EL (cell line): ENCODE data around the gene RPS6KA5.
"Not testable (repeated sequence)": the region's sequence is repeated elsewhere in the genome, so short reads cannot be mapped to it uniquely, and the experiment has no call there.

ENCODE experiments used
- DNase-seq: peaks from one replicate; pipeline ENCODE4 v3.0.0-alpha.2; 2016

RPS6KA5 gene

DNA sequence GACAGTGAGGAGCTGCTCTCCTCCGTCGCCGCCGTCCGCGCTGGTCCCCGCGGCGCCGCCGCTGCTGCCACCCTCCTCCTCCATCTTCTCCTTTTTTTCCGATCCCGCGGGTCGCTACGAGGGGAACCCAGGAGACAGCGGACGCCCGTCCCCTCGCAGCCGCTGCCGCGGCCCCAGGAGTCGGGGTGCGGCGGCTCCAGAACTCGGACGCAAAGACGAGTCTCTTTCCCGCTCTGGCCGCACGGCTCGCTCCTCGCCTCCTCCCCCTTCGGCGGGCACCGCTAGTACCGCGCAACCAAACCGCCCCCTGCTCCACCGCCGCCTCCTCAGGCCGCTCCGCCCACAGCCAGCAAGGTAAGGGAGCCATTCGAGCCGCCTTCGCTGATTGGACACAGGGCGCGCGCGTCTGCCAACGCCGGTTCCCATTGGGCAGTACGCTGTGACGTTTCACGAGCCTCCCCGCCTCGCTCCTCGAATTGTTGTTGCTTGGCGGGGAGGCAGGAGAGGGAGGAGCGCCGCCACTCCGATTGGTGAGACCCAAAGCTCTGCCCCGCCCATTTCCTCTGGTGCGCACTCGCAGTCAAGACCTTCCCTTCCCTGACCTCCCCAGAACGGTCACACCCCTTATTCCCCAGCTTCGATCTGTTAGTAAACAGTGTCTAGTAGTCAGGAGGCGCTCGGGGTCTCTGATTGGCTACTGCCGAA, at the start of gene RPS6KA5:
Gene RPS6KA5 (minus strand): TSS at position 291 of the 705 bp plus-strand sequence. CDS start 207 bp downstream, at position 84.
- DNase-seq = peak; percentile 100

DNA sequence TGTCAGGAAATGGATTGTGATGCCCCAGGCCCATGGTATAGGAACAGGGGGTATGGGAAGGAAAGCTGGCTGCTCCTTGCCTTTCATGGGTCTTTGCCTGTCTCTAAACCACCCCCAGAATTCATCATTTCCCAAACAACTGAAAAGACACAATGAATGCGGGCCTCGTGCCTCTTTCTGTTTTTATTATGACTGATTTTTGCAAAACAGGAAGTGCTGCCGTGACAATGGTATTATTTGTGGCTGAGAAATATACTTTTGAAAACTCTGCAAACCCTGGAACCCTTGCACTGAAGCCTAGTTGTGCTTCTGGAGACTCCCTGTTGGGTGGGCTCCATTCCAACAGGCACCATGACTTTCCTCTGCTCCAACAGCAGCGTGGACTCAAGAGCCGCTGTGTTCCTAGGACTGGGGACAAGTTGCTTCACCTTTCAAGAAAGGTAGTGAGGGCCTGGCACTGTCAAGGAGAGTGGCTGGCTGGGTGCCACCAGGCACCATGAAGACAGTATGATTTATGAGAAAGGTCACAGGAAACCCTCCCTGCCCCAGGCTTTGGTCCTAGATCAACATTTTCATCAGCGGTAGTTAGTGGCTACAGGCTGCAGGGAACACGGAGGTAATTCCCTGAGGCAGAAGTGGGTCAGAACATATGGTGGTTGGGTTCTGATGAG, 48.6 kb upstream of the RPS6KA5 start:
- peak; percentile 27 for DNase-seq

DNA sequence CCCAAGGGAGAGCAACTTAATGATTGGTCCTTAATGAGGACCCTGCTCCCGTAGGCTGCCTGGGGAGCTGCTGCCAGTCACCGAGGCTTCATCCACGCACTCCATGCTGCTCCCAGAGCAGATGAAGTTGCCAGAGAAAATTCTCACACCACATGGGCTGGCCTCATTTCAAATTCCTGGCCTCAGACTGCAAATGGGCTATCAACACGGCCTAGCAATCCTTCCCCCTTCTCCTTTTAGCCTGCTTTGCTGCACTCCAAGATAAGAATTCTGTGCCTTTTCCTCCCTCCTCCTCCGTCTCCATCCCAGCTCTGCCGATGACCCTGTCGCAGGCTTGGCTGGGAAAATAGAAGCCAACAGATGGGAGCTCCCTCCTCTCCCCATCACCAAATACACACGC, 42.7 kb upstream of the RPS6KA5 start:
- DNase-seq = no peak

DNA sequence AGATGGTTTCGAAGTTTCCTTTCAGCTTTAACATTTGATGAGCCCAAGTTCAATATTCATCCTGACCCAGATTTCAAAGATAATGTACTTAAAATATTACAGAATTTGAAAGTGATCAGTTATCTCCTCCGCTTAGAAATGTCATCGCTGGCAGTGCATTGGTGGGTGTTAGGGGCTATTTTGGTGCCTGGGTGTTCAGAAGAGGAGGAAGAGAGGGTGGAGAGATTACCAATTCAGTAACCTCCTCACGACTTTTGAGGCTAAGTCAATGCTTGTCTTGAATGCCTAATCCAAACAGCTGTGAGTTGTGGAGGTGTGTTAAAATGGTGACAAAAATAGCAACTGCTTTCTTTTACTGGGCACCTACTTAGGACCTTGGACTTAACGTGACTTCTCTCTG, 39.7 kb upstream of the RPS6KA5 start:
- no peak for DNase-seq

DNA sequence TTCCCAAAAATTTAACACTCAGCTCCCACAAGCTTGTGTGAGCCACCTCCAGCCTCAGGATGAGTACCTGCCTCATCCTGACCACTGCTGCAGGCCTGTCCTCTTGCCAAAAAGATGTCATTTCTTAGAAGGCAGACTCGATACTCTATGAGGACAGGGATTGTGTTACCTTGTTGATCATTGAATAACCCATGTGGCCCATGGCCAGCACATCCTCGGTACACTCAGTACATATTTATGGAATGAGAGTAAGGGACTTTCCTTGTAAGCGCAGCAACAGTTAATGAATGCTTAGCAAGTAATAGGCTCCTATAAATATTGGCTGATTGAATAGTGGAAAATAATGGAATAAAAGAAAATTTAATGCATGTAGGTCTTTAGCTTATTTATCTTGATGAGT, 38.1 kb upstream of the RPS6KA5 start:
- DNase-seq = peak; percentile 39

DNA sequence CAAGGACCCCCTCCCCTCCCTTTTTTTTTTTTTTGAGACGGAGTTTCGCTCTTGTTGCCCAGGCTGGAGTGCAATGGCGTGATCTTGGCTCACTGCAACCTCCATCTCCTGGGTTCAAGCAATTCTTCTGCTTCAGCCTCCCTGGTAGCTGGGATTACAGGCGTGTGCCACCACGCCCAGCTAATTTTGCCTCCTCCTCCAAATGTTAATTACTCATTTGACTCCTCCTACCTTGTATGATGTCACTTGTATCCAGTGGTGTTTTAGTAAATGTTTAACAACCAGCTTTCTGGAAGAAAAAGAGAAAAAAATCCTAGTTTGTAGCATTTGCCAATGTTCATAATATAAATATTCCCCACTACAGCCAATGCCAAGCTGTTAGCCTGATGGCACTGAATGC, 37.2 kb upstream of the RPS6KA5 start:
- DNase-seq = not testable (repeated sequence)

DNA sequence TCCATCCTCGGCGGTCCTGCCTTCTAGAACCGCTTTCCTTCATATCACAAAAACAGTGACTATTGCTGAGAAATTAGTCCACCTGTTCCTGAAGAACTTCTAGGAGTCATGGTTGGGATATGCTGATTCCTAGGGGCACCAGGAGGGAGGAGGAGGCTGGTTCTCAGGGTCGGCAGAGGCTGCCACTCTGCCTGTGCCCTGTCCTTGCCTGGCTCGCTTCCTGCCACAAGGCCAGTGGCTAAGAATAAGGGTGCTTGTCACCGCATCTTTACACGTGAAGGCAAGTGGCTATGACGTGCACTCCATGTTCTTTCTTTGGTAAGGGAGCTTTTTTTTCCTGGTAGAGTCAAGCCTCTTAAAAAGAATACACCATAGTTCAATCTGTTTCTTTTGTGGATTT, 34.7 kb upstream of the RPS6KA5 start:
- no peak for DNase-seq

DNA sequence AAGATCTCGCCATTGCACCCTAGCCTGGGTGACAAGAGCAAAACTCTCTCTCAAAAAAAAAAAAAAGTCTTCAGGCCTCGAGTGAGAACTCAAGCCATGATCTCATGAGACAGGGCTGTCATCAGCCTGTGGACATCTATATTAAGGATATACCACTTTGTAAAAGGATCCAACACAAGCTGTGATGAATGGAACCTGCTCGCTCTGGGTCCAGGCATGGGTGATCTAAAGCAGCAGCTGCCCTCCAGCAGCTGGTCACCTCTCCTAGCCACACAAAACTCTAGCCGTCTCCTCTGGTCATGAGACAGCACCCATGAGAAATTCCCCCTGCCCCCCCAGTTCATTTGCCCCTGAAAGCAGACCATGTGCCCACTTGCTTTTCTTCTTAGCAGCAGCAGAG, 34.3 kb upstream of the RPS6KA5 start:
- DNase-seq = no peak

DNA sequence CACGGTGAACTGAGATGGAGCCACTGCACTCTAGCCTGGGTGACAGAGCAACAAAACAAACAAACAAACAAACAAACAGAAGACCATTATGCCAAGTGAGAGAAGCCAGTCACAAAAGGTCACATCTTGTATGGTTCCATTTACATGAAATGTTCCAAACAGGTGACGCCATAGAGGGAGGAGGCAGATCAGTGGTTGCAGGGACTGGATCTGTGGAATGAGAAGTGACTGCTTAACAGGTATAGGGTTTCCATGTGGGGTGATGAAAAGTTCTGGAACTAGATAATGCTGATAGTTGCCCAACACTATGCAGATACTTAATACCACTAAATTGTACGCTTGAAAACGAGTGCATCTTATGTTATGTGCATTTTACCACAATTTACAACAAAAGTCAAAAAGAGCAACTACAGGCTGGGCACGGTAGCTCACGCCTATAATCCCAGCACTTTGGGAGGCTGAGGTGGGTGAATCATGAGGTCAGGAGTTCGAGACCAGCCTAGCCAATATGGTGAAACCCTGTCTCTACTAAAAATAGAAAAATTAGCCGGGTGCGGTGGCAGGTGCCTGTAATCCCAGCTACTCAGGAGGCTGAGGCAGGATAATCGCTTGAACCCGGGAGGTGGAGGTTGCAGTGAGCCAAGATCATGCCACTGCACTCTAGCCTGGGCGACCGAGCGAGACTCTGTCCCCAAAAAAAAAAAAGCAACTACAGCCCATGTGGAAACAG, 33.5 kb upstream of the RPS6KA5 start:
- DNase-seq = not testable (repeated sequence)

DNA sequence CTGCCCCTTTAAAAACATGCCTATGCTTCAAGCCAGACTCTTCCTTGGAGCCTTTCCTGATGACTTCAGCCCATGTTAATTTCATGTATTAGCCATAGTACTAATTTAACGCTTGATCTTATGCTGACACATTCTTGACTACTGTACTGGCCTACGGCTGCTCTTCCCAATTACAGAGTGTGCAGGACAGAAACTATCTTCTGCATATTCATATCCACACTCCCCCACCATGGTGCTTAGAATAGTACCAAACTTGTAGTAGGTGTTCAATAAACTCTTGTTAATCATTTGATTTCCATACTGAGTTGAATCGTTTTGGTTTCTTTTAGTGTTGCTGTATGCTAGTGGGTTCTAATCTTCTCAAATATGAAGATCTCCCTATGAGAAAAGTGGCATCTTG, 31.6 kb upstream of the RPS6KA5 start:
- DNase-seq = no peak

DNA sequence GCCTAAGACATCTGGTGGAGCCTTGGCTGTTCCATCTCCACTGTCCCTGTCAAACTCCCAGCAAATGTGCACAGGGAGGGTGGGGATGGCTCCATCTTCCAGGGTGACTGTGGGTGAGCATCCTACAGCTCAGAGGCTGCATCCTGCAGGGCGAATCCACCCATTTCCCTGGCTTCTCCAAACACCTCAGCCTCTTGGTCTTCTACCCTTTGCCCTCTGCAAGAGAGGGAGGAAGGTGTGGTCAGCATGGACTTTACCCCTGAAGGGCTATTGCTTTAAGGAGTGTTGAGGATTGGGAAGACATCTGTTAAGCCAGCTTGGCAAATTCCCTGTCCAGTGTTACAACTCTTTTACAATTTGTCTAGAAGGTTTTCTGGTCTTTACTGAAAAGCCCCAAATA, 30.3 kb upstream of the RPS6KA5 start:
- DNase-seq = no peak

DNA sequence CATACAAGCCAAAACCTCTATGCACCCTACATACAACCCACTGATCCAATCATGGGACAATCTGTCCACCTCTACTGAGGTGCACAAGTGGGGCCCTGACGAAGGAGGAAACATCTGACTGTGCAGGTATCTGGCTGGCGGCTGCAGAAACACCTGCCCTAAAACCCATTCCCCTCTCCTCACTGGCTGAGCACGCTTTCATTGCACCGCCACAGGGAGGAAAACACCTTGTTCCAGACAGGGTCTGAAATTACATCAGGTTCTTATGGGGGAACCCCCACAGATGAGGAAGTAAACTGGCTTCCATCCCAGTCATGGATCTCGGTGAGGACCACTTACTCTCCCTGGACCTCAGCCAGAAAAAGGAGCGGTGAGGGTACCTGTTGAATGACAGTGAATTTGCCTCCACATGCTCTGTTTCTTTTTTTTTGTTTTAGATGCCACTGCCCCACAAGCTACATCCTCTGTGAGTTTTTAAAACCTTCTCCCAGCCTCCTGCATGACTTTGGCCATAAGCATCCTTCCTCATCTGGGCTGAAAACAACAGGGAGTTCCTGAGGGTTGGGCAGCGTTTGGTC, 29.6 kb upstream of the RPS6KA5 start:
- DNase-seq = no peak

DNA sequence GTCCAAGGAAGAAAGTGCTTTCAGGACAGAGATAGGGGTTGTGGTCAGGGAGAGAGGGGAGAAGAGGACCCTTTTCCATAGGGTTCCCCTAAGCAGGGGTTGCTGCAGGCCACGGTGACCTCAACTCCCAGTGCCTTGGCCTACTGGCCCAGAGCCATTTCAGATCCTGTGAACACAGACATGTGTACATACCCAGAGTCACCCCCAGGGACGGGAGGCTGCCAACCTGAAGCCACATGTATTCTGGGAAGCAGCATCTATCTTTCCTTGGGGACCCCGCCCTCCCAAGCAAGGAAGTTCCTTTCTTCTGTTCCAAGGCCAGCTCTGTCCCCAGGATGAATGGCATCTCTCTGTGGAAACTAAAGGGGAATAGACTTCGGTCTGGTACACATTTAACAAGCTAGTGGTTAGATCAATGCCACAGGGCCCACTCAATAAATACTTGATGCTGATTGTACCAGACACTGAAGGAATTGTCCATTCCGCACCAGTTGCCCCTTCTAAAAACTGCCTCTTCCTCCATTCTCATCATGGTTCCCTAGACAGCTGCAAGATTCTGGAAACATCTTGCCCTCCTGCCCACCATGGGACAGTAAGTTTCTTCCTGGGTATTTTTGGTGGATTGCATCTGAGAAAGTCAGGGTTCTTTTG, 28.3 kb upstream of the RPS6KA5 start:
- DNase-seq = no peak

DNA sequence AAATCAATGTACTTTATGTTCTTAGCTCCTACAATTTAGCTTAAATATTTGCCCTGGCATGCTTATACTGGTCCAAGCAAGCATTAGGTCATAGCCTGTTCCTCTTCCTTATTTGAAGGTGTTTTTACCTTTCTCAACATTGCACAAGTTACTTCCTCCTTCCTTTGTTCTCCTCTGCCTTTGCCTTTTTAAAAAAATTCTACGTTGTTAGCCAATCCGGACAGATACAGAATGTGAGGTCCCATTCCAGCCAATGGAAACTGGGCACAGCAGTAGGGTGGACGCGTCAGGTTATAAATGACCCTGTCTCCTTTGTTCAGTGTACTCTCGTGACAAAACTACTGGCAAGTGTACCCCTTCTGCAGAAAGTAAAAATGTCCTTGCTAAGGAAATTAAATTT, 27.0 kb upstream of the RPS6KA5 start:
- DNase-seq = not testable (repeated sequence)

DNA sequence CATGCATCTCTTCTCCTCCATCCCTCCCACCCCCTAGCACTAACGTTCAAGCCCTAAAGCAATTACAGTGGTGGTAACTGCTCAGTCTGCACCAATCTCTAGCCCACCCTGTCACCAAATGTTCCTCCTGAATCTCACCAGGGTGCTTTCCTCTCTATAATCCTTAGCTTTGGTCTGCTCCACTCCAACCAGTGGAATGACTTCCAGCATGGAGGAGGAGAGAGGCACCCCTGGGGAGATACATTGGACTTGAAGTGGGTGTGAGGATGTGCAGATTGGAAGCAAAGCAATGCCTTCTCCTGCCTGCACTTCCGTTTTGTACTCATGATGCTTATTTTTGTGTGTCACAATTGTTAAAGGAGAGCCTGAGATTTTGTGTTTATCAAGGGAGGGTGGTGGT, 24.1 kb upstream of the RPS6KA5 start:
- no peak for DNase-seq

DNA sequence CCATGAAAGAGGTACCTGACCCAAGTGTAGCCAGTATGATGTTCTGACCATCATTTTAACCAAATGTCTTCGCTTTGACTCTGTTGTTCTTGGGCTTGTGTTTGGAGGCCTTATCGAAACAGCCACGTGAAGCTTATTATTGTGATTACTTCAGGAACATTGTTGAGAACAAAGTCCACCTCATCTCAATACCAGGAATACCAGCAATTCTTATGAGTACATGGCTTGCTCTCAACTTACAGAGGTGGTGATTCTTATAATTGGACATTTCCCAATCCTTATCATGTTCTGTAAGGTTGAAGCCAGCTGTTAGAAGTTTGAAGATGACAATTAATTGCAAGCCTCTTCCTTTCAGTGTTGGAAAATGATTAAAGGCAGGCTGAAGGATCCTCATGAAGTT, 21.8 kb upstream of the RPS6KA5 start:
- no peak for DNase-seq

DNA sequence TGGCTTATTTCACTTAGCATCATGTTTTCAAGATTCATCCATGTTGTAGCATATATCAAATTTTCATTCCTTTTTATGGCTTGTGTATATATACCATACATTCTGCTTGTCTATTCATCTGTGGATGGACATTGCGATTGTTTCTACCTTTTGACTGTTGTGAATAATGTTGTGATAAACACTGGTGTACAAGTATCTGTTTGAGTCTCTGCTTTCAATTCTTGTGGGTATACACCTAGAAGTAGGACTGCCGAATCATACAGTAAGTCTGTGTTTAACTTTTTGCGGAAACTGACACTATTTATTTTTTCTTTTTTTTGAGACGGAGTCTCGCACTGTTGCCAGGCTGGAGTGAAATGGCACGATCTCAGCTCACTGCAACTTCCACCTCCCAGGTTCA, 19.6 kb upstream of the RPS6KA5 start:
- DNase-seq = no peak

DNA sequence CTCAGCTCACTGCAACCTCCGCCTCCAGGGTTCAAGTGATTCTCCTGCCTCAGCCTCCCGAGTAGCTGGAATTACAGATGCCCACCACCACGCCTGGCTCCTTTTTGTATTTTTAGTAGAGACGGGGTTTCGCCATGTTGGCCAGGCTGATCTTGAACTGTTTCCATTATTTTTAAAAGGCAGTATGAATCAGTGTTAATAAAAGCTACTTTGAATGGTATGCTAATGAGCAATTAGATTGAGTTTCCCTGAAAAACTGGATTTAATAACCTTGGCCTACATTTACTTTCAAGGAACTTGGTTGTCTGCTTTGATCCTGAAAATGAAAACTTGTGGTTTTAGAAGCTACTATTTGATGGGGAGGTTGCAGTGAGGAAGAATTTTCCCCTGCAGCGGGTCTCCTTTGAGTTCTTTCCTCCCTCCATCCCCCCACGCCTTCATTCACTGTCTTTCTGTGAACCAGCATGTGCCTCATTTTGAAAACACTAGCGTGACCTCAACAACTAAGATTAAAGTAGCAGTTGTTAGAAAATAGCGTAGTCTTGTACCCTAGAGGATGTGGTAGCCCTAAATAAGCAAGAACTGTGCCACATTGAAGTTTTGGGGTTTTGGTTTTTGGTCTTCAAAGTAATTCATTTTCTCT, 17.8 kb upstream of the RPS6KA5 start:
- DNase-seq = no peak

DNA sequence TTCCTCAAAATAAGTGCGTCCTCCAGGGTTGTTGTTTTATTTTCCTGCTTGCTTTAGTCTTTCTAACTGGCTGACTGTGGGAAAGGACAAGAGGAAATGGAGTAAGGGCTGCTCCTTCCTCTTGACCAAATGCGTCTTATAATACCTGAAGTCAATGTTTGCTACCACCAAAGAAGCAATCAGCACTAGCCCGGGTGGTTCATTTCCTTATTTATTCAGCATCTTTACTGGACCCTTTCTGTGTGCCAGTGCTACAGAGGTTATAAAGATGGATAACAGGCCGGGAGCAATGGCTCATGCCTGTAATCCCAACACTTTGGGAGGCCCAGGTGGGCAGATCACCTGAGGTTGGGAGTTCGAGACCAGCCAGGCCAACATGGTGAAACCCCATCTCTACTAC, 15.1 kb upstream of the RPS6KA5 start:
- no peak for DNase-seq

DNA sequence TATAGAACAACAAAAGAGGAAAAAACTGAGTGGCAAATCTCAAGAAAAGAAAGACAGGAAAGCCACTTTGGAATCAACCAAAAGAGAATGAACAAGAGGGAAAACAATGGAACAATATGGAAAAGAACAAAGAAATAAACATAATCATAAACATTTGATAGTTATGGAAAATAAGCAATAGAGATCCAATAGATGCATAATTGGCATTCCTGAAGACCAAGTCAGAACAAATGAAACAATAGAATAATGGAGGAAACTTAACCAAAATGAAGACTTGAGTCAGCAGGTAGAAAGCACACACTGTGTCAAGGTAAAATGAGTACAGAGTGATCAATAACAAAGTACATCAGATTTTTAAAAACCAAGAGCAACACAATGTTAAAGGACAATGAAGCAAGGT, 10.1 kb upstream of the RPS6KA5 start:
- no peak for DNase-seq

DNA sequence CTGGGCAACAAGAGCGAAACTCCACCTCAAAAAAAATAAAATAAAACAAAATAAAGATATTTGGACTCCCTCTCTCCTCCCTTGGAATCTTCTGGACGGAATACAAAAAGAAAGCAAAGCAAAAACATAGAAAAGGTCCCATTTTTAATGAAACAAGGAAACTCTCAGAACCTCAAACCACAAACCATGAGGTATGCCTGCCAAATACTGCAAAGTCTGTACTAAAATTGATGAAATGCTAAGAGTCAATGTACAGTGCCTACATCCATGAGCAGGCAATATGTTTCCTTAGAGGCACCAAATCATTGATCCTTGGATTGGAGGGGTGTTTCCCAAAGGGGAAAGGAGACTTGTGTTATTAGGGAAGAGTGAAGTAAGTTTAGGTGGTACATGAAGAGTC, 8.2 kb upstream of the RPS6KA5 start:
- no peak for DNase-seq

DNA sequence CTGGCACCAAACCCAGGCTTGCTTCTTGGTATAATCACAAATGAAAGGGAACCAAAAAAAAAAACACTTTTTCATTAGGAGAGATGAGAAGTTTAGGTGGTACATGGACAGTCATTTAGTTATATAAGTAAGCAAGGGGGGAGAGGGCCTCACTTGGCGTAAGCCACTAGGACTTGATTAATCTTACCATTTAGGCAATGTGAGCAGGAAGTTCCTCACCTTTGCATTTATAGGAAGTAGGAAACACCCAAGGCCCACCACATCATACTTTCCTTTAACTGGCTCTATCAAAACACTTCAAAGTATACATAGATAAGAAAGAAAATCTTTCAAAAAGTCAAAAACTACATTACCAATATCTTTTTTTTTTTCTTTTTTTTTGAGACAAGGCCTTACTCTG, 6.7 kb upstream of the RPS6KA5 start:
- DNase-seq = no peak

DNA sequence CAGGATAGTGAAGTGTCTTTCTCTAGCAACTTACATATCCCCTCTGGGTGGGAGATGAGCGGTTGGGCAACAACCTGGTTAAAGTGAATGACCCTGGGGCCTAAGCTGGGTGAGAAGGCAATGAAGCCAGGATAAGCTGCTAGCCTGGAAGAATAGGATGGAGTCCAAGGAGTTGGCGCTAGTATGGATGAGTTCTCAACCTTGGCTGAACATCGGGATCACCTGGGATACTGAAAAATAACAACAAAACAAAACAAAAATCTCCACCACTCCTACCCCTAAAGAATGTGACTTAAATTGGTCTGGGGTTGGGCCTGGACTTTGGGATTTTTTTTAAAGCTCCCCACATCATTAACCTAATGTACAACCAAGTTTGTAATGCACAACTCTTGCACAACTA, 4.8 kb upstream of the RPS6KA5 start:
- DNase-seq = no peak
